ENCODE measurements around the gene DDX6. TPM values are rescaled to one million over a fixed set of nuclear protein-coding genes. Genes with fewer than 3 reads are reported as not detected.
"Not testable (repeated sequence)": the region's sequence is repeated elsewhere in the genome, so short reads cannot be mapped to it uniquely, and the experiment has no call there.

Gene DDX6
- total RNA-seq, 1 experiment from 2014 or later = 84.3 TPM

GRCh38 chr11:118766035-118766434, 24.9 kb downstream of the DDX6 start:
- TF ChIP-seq, protein P1, sequence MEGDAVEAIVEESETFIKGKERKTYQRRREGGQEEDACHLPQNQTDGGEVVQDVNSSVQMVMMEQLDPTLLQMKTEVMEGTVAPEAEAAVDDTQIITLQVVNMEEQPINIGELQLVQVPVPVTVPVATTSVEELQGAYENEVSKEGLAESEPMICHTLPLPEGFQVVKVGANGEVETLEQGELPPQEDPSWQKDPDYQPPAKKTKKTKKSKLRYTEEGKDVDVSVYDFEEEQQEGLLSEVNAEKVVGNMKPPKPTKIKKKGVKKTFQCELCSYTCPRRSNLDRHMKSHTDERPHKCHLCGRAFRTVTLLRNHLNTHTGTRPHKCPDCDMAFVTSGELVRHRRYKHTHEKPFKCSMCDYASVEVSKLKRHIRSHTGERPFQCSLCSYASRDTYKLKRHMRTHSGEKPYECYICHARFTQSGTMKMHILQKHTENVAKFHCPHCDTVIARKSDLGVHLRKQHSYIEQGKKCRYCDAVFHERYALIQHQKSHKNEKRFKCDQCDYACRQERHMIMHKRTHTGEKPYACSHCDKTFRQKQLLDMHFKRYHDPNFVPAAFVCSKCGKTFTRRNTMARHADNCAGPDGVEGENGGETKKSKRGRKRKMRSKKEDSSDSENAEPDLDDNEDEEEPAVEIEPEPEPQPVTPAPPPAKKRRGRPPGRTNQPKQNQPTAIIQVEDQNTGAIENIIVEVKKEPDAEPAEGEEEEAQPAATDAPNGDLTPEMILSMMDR (IDR thresholded peaks at IDR 0.05; ENCODE audit: unreplicated experiment) = no peak
- Mint-ChIP-seq H3K9me3 (ENCODE audit: low read depth, unreplicated experiment) (no peaks in the 10 kb centered on the region), H3K36me3 (ENCODE audit: insufficient read depth, unreplicated experiment) (peaks cover 38% of the 10 kb centered on the region), H3K4me1 (ENCODE audit: low read depth, unreplicated experiment) (no peaks in the 10 kb centered on the region), H3K27ac (ENCODE audit: unreplicated experiment) (no peak overlapping the region), H3K4me3 (ENCODE audit: low read depth, unreplicated experiment) (no peak overlapping the region), H3K27me3 (ENCODE audit: unreplicated experiment) (no peaks in the 10 kb centered on the region)
- CTCF ChIA-PET = no interaction called here
- DNase-seq = no peak
- no TSS peak for BruUV-seq (replicated peaks)
- intact Hi-C loops (cut with micrococcal nuclease; ENCODE audit: unreplicated experiment) = no loop called here

- CTCF ChIA-PET; H3K27ac Mint-ChIP-seq (ENCODE audit: unreplicated experiment); H3K27me3 Mint-ChIP-seq (ENCODE audit: unreplicated experiment); BruUV-seq (replicated peaks); H3K9me3 Mint-ChIP-seq (ENCODE audit: low read depth, unreplicated experiment); H3K4me3 Mint-ChIP-seq (ENCODE audit: low read depth, unreplicated experiment); H3K4me1 Mint-ChIP-seq (ENCODE audit: low read depth, unreplicated experiment); intact Hi-C loops (cut with micrococcal nuclease; ENCODE audit: unreplicated experiment); DNase-seq: not testable (repeated sequence)
- H3K36me3 Mint-ChIP-seq (ENCODE audit: insufficient read depth, unreplicated experiment) = peaks cover 38% of the 10 kb centered on the region
Observed at GRCh38 chr11:118765095-118765691, 25.8 kb downstream of the DDX6 start.

DNA sequence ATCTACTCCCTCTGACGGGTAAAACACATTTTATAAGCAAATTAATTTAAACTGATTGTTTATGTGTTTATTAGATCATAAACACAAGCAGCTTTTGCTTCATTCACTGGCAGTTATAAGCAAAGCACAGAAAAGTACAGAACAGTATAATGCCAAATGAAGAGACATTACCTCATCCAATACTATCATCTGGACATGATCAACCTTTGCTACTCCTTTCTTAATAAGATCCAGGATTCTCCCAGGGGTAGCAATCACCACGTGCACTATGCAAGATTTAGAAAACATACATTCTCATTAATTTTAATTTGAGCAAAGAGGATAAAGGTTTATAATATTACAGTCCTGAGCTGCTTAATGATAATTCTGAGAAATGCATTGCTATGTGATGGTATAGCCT, 27.9 kb downstream of the DDX6 start:
- intact Hi-C loops (cut with micrococcal nuclease; ENCODE audit: unreplicated experiment) = no loop called here
- no peak overlapping the region for H3K4me3 Mint-ChIP-seq (ENCODE audit: low read depth, unreplicated experiment)
- no peak overlapping the region for H3K27ac Mint-ChIP-seq (ENCODE audit: unreplicated experiment)
- H3K27me3 Mint-ChIP-seq (ENCODE audit: unreplicated experiment) = no peaks in the 10 kb centered on the region
- H3K36me3 Mint-ChIP-seq (ENCODE audit: insufficient read depth, unreplicated experiment) = peaks cover 37% of the 10 kb centered on the region
- no peaks in the 10 kb centered on the region for H3K4me1 Mint-ChIP-seq (ENCODE audit: low read depth, unreplicated experiment)
- DNase-seq = no peak
- no peaks in the 10 kb centered on the region for H3K9me3 Mint-ChIP-seq (ENCODE audit: low read depth, unreplicated experiment)
- TF ChIP-seq, protein P1 (IDR thresholded peaks at IDR 0.05; ENCODE audit: unreplicated experiment) = no peak
- CTCF ChIA-PET = no interaction called here
- no TSS peak for BruUV-seq (replicated peaks)

DNA sequence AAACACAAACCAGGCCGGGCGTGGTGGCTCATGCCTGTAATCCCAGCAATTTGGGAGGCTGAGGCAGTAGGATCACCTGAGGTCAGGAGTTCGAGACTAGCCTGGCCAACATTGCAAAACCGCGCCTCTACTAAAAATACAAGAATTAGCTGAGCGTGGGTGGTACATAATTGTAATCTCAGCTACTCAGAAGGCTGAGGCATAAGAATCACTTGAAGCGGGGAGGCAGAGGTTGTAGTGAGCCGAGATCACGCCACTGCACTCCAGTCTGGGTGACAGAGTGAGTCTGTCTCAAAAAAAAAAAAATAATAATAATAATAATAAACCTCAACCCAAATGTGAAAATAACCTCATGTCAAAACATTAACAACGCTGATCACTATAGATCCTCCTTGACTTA, 29.0 kb downstream of the DDX6 start:
- H3K27ac Mint-ChIP-seq (ENCODE audit: unreplicated experiment); intact Hi-C loops (cut with micrococcal nuclease; ENCODE audit: unreplicated experiment); DNase-seq; H3K4me1 Mint-ChIP-seq (ENCODE audit: low read depth, unreplicated experiment); H3K27me3 Mint-ChIP-seq (ENCODE audit: unreplicated experiment); BruUV-seq (replicated peaks); H3K4me3 Mint-ChIP-seq (ENCODE audit: low read depth, unreplicated experiment); H3K9me3 Mint-ChIP-seq (ENCODE audit: low read depth, unreplicated experiment): not testable (repeated sequence)
- CTCF ChIA-PET = interaction anchor here (0.7 kb wide), 1 partner anchor 15 kb away, joined by 4 read pairs; no protein-coding TSS in a partner anchor
- peaks cover 29% of the 10 kb centered on the region for H3K36me3 Mint-ChIP-seq (ENCODE audit: insufficient read depth, unreplicated experiment)

DNA sequence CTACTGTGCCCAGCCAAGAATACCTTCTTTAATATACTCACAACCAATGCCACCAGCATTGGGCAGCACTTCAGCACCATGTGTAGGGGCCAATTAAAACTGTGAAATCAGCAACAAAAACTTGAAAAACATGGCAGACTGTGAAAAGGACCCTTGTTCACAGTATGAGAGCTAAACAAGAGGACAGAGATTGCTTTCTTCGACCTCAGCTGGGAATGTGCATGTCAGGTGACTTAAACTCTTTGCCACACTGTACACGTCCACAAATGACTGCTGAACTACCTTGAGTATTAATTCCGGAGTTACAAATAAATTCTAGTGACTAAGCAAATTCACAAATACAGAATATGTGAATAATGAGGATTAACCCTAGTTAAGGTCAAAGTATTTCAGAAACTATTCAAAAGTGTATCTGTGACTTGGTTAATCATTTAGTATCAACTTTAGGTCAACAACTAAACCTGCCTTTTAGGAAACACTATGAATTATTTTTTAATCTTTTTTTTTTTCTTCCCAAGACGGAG, 33.0 kb downstream of the DDX6 start:
- intact Hi-C loops (cut with micrococcal nuclease; ENCODE audit: unreplicated experiment) = no loop called here
- CTCF ChIA-PET = interaction anchor here (0.6 kb wide), 1 partner anchor 16 kb away, joined by 4 read pairs; no protein-coding TSS in a partner anchor
- no peak for DNase-seq
- Mint-ChIP-seq H3K27me3 (ENCODE audit: unreplicated experiment) (no peaks in the 10 kb centered on the region), H3K9me3 (ENCODE audit: low read depth, unreplicated experiment) (no peaks in the 10 kb centered on the region), H3K27ac (ENCODE audit: unreplicated experiment) (no peak overlapping the region), H3K36me3 (ENCODE audit: insufficient read depth, unreplicated experiment) (peaks cover 46% of the 10 kb centered on the region), H3K4me1 (ENCODE audit: low read depth, unreplicated experiment) (no peaks in the 10 kb centered on the region), H3K4me3 (ENCODE audit: low read depth, unreplicated experiment) (no peak overlapping the region)
- TF ChIP-seq, protein P1 (IDR thresholded peaks at IDR 0.05; ENCODE audit: unreplicated experiment) = no peak
- no TSS peak for BruUV-seq (replicated peaks)

Measured in Calu3 (cell line).